Activated CD4-positive, alpha-beta T cell treated with anti-CD3 and anti-CD28 coated beads for 1 hour (primary cell): ENCODE results near the gene CUX1.

Experiments used
- DNase-seq: peaks from one replicate; pipeline ENCODE4 v3.0.0-alpha.2; 2020

Gene CUX1

DNA sequence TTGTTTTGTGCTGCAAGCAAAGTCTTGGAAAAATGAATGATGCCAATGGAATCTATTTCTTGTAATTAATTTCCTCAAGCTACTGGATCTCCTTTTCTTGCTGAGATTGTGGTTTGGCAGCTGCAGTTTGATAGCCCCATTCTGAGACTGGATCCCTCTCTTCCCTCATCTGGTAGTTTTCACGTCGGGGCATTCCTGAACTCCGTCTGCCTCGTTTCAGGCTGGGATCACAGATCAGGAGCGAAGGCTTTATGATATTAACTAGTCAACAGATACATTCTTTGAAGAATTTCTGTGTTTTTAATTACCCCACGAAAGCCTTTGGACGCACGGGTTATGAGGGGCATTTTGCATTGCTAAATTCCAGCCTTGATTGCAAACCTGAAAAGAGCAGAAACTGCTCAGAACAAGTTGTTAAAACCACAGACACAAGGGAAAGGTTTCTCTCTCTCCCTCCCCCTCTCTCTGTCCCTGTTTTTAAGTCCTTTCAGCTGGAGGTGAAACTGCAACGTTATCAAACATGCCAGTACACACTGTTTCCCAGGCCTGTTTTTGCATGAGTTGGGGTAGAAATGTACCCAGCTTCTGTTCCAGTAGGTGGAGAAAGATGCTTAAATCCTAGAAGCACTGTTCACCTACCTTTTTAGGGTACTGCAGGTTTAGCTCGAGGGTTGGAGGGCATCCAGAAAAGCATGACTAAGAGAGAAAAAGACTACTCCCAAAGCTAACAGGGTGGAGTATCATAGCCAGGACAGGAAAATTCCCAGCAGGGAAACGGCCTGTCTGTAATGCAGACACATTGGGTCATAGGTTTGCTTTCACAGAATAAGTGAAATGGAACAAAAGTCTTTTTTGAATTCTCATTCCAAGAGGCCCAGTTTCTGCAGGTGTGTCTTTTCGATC is 124.3 kb downstream of the CUX1 start:
- DNase-seq, result no peak

DNA sequence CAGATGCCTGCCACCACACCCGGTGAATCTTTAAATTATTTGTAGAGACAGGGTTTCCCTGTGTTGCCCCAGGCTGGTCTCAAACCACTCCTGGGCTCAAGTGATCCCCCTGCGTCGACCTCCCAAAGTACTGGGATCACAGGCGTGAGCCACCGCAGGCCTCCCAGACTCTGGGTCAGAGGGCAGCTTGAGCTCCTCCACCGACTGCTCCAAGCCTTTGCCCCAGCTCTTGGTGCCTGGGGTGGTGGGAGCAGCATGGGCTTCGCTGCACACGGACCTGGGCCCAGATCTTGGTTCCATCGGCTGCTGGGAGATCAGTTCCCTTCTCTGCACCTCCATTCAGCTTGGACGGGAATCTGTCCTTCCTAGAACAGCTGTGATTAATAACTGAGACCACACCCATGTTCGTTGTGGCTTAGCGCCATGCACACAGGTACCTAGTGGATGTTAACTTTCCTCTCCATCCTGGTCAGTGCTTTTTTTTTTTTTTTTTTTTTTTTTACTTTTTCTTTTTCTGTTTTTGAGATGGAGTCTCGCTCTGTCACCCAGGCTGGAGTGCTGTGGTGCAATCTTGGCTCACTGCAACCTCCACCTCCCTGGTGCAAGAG is 125.3 kb downstream of the CUX1 start:
- DNase-seq, result no peak

DNA sequence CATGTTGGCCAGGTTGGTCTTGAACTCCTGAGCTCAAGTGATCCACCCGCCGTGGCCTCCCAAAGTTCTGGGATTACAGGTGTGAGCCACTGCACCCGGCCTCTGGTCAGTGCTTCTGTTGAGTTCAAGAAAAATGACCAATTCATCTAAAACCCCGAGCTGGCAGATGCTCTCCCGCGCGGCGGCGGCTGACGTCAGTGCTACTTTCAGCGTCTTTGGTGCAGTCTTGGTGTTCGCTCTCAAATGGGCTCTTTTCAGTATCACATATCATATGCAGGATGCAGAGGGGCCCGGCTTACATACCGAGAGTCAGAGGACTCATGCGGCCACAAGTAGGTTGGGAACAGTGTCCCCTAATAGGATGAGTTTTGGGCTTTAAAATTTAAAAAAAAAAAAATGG is 125.9 kb downstream of the CUX1 start:
- no peak for DNase-seq

DNA sequence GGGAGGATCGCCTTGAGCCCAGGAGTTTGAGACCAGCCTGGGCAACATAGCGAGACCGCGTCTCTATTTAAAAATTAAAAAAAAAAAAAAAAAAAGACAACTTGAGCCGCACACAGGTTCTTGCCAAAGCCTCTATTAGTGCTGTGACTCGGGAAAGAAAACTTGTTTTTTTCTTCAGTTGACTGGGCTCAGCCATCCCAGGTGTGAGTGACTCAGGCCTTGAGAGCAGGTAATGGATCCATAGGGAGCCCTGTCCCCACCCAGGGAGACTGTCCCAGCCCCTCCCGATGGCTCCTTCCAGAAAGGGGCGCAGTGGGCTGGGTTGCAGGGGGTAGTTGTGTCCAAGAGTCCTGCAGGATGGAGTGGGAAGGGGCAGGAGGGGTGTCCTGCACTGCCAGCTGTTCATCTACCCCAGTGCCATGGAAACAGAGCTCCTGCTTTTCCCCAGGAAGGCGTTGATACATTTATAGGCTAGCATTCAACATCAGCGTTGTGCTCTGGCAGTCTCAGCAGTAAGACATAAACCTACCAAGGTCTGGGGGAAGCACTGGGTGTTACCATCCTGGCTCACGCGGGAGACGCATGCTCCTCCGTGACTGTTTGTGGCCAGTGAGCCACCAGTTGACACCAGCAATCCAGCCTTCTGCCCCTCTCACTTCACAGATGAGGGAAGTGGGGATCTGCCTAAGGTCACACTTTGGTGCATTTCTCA is 126.6 kb downstream of the CUX1 start:
- no peak for DNase-seq

DNA sequence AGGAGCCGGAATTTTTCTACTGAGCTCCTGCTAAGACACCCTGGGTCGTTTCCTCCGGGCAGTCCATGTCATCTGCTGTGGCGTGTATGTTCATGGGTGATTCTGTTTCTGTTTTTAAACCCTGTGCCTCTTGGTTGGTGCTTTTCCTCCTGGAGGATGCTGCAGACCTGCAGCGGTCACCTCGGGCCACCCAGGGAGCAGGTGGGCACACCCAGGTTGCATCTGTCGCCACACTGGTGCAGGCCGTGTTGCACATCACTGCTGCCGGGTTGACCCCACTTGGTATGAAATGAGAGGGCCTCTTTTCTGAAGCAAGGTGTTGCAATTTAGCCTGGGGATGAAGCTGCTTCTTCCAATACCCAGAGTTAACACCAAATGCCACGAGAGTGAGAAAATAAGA is 127.2 kb downstream of the CUX1 start:
- no peak for DNase-seq

DNA sequence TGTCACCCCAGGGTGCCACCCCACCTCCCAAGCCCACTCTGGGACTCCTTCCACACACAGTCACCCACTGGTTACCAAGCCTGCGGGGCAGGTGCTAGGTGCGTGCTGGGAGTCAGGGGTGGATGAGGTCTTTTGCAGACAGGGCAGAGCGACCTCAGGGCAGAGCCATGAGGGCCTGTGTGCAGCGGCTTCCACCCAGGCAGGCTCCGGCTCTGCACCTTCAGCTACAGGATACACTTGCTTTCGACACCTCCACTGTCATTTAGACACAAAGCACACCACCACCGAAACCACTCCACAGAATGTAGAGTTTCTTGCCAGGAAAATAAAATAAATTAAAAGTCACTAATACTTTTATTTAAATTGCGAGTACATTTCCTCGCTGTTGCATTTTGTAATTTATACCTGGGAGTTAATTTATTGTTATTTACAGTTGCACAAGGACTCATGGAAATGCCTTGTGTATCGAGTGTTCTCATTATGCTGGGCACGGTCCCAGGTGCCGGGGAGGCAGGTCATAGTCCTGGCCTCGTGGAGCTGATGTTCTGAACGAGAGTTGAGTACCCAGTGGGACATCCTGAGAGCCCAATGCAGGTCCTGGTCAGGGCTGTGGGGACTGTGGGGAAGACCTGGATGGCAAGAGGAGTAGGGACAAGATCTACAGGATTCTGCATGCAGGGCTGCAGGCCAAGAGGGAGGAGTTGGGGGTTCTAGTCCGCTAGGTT is 127.8 kb downstream of the CUX1 start:
- DNase-seq, result no peak

DNA sequence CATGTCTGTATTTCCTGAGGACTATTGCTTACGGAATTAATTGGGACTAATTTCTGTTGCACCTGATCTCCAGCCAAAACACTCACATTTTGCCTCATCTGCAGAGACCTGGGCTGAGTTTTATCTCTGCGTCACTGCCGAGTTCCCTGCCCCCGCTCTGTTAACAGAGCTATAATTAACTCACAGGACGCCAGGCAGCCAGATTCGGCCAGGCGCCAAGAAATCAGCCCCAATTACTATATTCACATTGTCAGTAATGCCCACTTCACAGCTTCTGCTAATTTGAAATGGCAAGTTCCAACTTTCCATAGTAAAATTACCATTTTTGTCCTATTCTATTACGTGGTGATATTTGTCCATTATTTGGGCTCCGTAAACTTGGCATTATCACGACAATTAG is 130.5 kb downstream of the CUX1 start:
- no peak for DNase-seq

DNA sequence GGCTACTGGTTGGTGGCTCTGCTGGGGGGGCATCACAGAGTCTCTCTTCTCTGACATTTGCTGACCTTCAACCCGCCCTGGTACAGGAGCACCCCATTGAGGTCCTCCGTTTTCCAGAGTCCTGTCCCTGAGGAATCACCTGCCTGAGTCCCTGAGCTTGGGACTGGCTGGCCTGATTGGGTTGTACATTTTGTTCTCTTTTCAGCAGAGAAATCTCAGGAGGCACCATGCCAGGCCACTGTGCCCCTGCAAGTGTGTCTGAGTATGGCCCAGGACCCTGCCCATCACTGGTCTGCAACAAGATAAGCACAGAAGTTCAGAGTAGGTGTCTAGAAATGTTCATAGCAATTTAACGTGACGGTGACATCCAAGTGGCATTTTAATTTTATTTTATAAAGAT is 131.2 kb downstream of the CUX1 start:
- no peak for DNase-seq

DNA sequence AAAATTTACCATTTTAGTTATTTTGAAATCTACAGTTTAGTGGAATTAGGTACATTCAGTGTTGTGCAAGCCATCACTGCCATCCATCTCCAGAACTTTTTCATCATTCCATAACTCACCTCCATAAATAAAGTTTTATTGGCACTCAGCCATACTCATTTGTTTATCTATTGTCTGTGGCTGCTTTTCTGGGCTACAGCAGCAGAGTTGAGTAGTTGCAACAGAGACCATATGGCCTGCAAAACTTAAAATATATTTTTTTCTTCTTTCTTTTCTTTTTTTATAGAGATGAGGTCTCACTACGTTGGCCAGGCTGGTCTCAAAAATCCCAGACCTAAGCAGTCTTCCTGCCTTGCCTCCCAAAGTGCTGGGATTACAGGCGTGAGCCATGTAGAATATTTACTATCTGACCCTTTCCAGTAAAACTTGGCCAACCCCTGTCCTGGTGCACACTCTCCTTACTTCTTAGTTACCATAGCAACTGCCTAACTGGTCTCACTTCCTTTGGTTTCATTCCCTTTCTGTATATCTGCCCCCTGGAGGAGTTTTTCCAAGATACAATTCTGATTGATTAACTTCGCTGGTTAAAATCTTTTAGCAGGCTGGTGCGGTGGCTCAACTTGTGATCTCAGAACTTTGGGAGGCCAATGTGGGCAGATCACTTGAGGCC is 133.2 kb downstream of the CUX1 start:
- no peak for DNase-seq

DNA sequence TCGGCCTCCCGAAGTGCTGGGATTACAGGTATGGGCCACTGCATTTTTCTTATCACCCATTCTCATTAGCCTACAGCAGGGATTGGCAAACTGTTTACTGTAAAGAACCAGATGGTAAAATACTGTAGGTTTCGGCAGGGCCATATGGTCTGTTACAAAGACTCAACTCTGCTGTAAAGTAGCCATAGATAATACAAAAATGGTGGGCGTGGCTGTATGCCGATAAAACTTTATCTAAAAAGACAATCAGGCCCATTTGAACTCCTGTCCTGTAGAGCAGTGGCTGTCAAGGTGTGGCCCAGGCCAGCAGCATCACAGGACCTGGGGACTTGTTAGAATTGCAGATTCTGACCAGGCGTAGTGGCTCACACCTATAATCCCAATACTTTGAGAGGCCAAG is 134.3 kb downstream of the CUX1 start:
- DNase-seq, result no peak

DNA sequence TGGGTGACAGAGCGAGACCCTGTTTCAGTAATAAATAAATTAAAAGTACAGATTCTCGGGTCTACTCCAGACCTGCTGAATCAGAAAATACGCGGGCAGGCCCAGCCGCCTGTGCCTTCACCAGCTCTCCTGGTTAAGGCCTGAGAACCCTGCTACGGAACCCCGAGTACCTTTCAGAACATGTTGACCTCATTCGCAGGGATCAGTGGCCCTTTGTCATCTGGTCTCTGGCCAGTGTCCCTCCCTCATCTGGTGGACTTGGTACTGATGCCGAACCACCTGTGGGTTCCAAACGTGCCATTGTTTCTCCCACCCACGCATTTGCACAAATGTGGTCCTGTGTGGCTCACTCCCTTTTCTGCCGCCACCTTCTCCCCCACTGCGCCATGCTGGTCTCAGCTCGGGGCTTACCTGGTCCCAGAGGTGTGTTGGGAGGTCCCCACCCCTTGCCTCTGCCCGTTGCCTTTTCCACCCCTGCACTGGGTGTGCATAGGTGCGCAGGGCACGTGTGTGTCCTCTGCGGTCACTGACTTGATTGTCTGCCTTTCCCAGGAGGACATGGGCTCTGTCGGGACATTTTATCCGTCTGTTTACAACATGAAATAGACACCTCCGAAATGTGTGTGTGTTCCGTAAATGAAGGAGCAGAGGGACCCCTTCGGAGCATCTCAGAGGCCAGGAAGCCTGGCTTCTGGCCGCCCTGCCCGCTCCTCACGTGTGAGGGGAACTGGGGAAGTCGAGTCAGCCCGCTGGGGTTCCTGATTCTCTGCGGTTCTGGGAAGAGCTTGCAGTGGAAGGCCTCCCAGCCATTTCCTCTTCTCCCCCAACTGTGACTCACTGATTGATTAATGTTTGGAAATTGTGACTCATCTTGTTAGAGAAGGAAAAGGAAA is 135.2 kb downstream of the CUX1 start:
- no peak for DNase-seq

DNA sequence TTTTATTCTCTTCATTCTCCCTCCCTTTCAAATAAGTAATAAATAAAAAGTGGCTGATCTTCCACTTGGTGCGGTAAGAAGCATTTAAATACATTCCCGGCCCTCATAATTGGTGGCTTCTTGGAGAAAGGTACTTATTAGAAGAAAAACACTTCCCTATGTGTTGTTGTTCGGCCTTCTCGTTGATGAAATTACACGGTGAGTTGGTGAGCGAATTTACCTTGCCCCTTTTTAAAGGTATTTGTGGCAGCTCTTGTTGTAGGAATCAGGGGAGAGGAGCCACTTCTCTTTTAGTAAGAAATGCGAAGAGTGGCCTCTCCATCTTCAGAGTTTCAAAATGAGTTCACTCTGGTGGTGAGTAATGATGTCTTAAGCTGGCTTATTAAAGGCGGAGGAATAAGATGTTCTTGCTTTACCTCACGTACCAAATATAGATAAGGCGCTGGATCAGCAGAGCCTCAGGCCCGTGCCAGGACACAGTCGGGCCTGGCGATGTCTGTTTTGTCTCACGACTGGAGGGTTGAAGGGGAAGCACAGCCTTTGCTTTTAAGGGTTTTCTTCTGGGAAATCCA is 135.9 kb downstream of the CUX1 start:
- no peak for DNase-seq

DNA sequence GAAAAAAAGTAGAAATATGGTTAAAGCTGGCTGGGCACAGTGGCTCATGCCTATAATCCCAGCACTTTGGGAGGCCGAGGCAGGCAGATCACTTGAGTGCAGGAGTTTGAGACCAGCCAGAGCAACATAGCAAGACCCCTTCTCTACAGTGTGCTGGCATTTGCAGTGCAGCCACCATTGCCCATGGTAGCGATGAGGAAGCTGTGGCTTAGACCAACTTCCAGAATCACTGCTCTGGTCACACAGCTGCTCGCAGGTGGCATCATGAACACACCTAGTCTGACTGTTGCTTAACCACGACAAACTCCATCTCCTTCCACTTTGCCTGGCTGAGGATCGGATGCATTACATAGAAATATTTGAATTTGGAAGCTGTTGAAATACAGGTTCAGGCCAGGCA is 137.1 kb downstream of the CUX1 start:
- DNase-seq, result no peak

DNA sequence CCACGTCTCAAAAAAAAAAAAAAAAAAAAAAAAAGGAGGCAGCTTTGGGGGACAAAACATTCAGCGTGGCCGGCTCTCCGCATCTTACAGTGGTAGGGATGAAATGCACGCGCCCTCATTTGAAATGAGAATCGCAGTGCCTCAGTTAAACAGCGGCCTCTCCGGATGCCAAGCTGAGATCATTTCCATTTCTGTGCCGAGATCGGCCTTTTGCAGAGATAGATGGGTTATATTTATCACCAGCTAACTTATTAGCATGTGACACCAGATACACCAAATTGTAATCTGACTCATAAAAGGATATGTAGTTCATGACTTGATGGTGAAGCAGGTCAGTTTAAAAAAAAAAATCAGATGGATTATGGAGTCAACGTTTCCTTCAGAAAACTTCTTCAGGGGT is 138.7 kb downstream of the CUX1 start:
- no peak for DNase-seq

DNA sequence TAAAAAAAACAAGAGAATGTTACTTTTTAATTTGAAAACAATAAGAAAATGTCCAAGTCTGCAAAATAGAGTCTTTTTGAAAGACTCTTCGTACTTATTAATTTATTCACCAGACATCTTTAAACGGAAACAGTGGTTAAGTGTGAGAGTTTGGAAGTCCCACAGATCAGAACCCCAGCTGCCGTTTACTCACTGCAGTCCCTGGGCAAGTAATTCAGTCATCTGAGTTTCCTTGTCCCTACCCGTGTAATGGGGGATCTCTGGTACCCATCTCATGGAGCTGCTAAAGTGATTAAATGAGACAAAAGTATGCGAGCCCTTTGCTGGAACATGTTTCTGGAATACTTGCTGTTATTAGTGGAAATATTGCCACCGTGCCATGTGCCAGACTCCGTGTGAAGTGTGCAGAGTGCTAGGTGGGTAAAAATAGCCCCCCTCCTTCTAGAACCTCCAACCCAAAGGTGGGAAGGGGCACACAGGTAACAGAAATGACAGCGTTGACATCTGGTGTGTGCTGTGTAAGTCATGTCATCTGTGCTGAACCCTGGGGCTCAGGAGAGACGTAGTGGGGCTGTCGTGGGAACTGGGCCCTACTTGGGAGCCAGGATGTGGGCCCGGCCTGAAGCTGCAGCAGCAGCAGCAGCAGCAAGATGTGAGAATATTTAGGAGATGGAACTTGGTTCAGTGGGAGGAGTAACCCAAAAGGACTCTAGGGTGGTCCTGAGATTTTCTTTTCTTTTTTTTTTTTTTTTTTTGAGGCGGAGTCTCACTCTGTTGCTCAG is 140.5 kb downstream of the CUX1 start:
- no peak for DNase-seq

DNA sequence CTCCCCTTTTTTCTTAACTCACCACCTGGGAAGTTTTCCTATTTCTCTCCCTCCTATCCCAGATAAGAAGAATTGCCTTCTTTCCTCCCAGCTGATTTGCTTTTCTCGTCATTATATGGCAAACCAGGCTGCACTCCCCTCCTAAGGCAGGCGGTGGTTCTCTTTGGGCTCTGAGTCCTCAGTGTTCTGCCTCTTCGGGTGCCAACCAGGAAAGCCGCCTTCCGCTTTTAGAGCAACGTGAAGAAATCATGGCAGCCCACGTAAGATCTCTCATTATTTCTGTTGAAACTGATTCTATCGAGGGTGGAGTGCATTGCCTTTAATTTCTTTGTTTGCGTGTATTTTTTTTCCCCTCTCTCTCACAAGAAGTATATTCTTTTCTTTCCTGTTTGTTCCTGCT is 141.9 kb downstream of the CUX1 start:
- no peak for DNase-seq

DNA sequence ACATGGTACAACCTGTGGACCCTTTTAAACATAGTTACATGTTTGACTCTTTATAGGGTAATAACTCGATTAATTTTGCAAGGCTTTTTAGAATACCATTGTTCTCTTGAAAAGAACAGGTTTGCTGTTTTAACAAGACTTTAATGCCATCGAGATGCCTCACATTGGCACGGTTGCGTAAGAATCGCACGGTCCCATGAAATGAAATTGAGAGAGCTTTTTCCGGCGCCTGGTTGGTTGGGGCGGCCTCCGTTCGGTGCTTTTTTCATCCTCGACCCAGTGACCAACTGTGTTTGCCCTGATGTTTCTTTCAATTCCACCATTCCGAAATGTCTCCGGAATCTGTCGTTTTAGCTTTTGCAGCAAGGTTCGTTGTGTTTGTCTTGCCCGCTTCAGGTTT is 142.4 kb downstream of the CUX1 start:
- no peak for DNase-seq

DNA sequence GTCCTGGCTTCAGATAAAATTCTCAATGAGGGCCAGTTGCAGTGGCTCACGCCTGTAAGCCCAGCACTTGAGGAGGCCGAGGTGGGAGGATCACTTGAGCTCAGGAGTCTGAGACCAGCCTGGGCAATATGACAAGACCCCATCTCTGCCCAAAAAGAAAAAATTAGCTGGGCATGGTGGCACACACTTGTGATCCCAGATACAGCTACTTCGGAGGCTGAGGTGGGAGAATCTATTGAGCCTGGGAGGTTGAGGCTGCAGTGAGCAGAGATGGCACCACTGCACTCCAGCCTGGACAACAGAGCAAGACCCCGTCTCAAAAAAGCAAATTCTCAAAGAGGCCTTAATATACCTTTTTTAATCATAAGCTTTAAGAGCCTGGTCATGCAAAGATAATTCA is 142.9 kb downstream of the CUX1 start:
- DNase-seq, result no peak

DNA sequence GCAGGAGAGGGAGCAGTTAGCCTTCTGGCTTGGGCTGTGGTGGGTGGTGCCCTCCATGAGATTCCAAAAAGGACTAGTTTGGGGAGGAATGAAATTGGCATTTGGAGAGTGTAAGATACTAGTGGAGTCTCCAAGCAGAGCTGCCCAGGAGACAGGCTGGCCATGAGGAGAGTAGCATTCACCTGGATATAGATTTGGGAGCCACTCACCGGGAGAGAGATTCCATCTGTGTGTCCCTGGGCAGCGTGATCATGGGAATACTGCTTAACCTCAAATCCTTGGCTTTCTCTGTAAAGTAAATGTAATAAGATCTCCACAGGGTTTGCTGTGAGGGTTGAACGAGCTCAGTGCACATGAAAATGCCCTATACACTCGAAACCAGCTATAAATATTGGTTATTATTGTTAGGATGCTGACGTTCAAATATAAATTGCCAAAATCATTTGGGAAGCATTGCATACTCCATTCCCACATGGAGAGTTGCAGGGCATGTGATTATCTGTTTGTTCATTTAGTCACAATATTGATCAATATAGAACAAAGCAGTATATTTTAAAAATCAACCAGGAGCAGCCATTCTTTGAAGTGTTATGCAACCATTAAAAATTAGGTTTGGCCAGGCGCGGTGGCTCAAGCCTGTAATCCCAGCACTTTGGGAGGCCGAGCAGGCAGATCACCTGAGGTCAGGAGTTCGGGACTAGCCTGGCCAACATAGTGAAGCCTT is 143.7 kb downstream of the CUX1 start:
- DNase-seq, result no peak

DNA sequence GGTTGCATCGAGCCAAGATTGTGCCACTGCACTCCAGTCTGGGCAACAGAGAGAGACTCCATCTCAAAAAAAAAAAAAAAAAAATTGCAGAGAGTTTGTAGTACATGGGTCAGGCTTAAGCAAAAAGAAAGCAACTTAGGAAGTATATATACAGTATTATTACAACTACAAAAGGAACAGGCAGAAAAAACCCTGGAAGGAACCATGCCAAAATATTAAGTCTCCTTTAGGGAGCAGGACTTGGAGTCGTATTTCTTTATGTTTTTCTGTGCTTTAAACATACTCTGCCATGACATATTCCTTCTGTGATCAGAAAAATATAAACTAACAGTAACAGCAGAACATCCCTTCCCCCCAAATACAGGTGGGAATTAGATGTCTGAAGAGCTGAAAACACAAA is 144.4 kb downstream of the CUX1 start:
- no peak for DNase-seq
